Sigmoid colon (tissue), 7 donors: Measurements from ENCODE around the gene MOB3B. TPM values are rescaled to one million over a fixed set of nuclear protein-coding genes. Genes with fewer than 3 reads are reported as not detected.
"Not testable (repeated sequence)": the region's sequence is repeated elsewhere in the genome, so short reads cannot be mapped to it uniquely, and the experiment has no call there.

ENCODE experiments used
- DNase-seq: peaks from one replicate; pipeline ENCODE4 v3.0.0-alpha.2; 2019
- H3K27ac ChIP-seq, 4 donors: fragments of 200-600 bp; sonication (generic); one replicate each; pipeline ENCODE4 v1.5.1; 2016 to 2019; ENCODE audit warnings: mild to moderate bottlenecking in 1 of 4
- H3K27me3 ChIP-seq, 3 donors: fragments of 200-600 bp; sonication (generic); one replicate each; pipeline ENCODE4 v1.5.1; 2019; ENCODE audit warnings: mild to moderate bottlenecking in 1 of 3
- H3K36me3 ChIP-seq, 4 donors: fragments of 200-600 bp; sonication (generic); one replicate each; pipeline ENCODE4 v1.5.1; 2016 to 2019
- H3K4me1 ChIP-seq, 4 donors: fragments of 200-600 bp; sonication (generic); one replicate each; pipeline ENCODE4 v1.5.1; 2017 to 2019
- H3K4me3 ChIP-seq, 4 donors: fragments of 200-600 bp; sonication (generic); one replicate each; pipeline ENCODE4 v1.5.1; 2017 to 2019; ENCODE audit warnings: mild to moderate bottlenecking in 2 of 4, moderate library complexity in 1 of 4
- H3K9me3 ChIP-seq, 4 donors: fragments of 200-600 bp in 3 of 4; sonication (generic) in 3 of 4; one replicate each; pipeline versions ENCODE4 v1.5.1 to v1.6.1; 2013 to 2019
- EP300 ChIP-seq, 4 donors: sonication (generic); formaldehyde crosslinking; IDR thresholded peaks; one replicate each; pipeline ENCODE4 v1.6.1; 2017; ENCODE audit warnings: antibody characterized with exemption in 4 of 4
- POLR2A ChIP-seq, 2 donors: fragments of 450-650 bp; IDR thresholded peaks; one replicate each; pipeline ENCODE4 v1.6.1; 2016; ENCODE audit warnings: antibody characterized with exemption in 2 of 2, mild to moderate bottlenecking in 2 of 2, moderate library complexity in 2 of 2
- POLR2AphosphoS5 ChIP-seq, 4 donors: sonication (generic); formaldehyde crosslinking; IDR thresholded peaks; one replicate each; pipeline ENCODE4 v1.6.1; 2017; ENCODE audit warnings: antibody characterized with exemption in 4 of 4
- WGBS, 2 donors: extraction: QIAGEN DNeasy Blood & Tissue Kit; methylation state at CpG; one replicate each; pipeline ENCODE4 v1.1.7; 2013; 5-methylcytosine and 5-hydroxymethylcytosine counted together
- intact Hi-C: fragments of 100-400 bp; cut with DNase I; formaldehyde crosslinking; loops from one replicate; pipeline ENCODE4 v1.15.1; 2023
- polyA plus RNA-seq, 3 donors: library from polyadenylated mRNA; stranded (reverse); fragments of 200-250 nt; gene quantifications; one replicate each; pipeline ENCODE4 v1.2.3, GENCODE V29; 2013
- total RNA-seq, 4 donors: library from RNA; depleted of rRNA; stranded (reverse); fragments of >200 nt; gene quantifications; one replicate each; pipeline ENCODE4 v1.1.0, GENCODE V29; 2016
- TF ChIP-seq, protein P1 (sequence below), 4 experiments: fragments of 450-650 bp in 3 of 4; fragments of 200-600 bp in 1 of 4; IDR thresholded peaks; one replicate each; pipeline ENCODE4 v1.5.1; 2016 to 2019; ENCODE audit warnings: antibody characterized with exemption in 4 of 4, mild to moderate bottlenecking in 3 of 4, moderate library complexity in 2 of 4
- donor health status: healthy with polysubstance abuse.
- donor health status: Bipolar disorder and iron deficiency.
- donor health status: healthy.

MOB3B gene
- total and polyA plus RNA-seq, 7 donors: 6.9 to 23.4 (median 16.1) TPM

DNA sequence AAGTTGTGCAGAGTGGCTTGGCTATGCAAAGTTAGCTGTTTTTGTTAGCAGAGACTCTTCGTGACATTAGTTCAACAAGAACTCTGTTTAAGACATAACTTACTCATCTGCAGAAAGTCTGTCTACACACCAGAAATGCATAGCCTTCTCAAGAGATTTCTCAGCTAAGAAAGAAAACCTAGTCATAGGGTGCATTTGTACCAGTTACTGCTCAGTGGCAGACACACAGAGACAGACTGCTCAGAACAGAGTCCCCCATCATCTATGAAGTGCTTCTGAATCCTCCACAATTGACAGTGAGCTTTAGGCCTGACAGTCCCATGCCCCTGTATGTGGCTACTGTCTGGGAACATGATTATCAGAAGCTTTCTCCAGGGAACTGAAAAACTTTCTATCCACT is 61.6 kb downstream of the MOB3B start:
- Histone ChIP-seq H3K4me1 (peaks cover 0 to 54% (median 46%) of the 10 kb centered on the region in 4 donors), H3K9me3 (no peaks in the 10 kb centered on the region), H3K36me3 (no peaks in the 10 kb centered on the region), H3K27me3 (no peaks in the 10 kb centered on the region), H3K27ac (peak overlapping the region in 3 of 4 donors; percentile 72 to 76 (median 75)), H3K4me3 (no peak overlapping the region)
- WGBS, 2 donors: 81 to 87% methylated on average over 1 of the region's 1 CpG
- TF ChIP-seq POLR2AphosphoS5 (IDR thresholded peaks at IDR 0.05): no peak
- TF ChIP-seq EP300 (IDR thresholded peaks at IDR 0.05): no peak
- no peak for TF ChIP-seq POLR2A (IDR thresholded peaks at IDR 0.05)
- TF ChIP-seq, protein P1, sequence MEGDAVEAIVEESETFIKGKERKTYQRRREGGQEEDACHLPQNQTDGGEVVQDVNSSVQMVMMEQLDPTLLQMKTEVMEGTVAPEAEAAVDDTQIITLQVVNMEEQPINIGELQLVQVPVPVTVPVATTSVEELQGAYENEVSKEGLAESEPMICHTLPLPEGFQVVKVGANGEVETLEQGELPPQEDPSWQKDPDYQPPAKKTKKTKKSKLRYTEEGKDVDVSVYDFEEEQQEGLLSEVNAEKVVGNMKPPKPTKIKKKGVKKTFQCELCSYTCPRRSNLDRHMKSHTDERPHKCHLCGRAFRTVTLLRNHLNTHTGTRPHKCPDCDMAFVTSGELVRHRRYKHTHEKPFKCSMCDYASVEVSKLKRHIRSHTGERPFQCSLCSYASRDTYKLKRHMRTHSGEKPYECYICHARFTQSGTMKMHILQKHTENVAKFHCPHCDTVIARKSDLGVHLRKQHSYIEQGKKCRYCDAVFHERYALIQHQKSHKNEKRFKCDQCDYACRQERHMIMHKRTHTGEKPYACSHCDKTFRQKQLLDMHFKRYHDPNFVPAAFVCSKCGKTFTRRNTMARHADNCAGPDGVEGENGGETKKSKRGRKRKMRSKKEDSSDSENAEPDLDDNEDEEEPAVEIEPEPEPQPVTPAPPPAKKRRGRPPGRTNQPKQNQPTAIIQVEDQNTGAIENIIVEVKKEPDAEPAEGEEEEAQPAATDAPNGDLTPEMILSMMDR (IDR thresholded peaks at IDR 0.05): no peak
- intact Hi-C loops: no loop called here
- DNase-seq: no peak

DNA sequence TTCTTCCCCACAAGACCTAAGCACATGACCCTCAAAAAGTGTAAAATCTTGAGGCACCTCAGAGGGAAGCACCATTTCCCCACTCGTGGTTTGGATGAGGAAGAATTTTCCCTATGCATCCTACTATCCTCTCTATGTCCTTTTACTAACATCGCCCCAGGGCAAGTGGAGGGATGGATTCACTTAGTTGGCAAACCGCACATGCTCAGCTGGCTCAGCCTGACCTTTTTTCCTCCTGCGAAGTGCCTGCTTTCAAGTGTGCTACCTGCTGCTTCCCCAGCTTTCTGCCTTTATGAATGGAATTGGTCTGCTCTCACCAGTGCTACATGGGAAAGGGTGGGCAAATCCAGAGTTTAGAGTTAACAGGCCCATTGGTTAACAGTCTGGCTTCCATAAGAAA is 62.1 kb downstream of the MOB3B start:
- Histone ChIP-seq H3K4me3 (no peak overlapping the region), H3K9me3 (no peaks in the 10 kb centered on the region), H3K27me3 (no peaks in the 10 kb centered on the region), H3K36me3 (no peaks in the 10 kb centered on the region), H3K27ac (no peak overlapping the region), H3K4me1 (peaks cover 0 to 49% (median 41%) of the 10 kb centered on the region in 4 donors)
- no peak for TF ChIP-seq POLR2A (IDR thresholded peaks at IDR 0.05)
- TF ChIP-seq, protein P1 (IDR thresholded peaks at IDR 0.05): no peak
- TF ChIP-seq POLR2AphosphoS5 (IDR thresholded peaks at IDR 0.05): no peak
- no peak for DNase-seq
- whole genome bisulfite sequencing, 2 donors: 93 to 94% methylated on average over 4 of the region's 4 CpGs
- intact Hi-C loops: no loop called here

DNA sequence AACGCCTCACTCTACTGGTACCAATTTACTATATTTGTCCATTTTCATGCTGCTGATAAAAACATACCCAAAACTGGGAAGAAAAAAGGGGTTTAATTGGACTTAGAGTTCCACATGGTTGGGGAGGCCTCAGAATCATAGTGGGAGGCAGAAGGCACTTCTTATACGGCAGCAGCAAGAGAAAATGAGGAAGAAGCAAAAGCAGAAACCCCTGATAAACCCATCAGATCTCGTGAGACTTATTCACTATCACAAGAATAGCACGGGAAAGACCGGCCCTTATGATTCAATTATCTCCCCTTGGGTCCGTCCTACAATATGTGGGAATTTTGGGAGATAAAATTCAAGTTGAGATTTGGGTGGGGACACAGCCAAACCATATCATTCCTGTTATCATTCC is 63.1 kb downstream of the MOB3B start:
- H3K9me3 ChIP-seq, H3K27ac ChIP-seq, H3K27me3 ChIP-seq, H3K36me3 ChIP-seq, intact Hi-C loops, H3K4me3 ChIP-seq, DNase-seq: not testable (repeated sequence)
- WGBS, 2 donors: 84 to 87% methylated on average over 6 of the region's 6 CpGs
- peaks cover 0 to 39% (median 34%) of the 10 kb centered on the region in 4 donors for H3K4me1 ChIP-seq

DNA sequence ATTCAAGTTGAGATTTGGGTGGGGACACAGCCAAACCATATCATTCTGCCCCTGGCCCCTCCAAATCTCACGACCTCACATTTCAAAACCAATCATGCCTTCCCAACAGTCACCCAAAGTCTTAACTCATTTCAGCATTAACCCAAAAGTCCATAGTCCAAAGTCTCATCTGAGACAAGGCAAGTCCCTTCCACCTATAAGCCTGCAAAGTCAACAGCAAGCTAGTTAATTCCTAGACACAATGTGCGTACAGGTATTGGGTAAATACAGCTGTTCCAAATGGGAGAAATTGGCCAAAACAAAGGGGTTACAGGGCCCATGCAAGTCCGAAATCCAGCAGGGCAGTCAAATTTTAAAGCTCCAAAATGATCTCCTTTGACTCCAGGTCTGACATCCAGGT is 64.7 kb downstream of the MOB3B start:
- H3K27me3 ChIP-seq, H3K4me3 ChIP-seq, H3K36me3 ChIP-seq, H3K27ac ChIP-seq, DNase-seq, intact Hi-C loops, H3K9me3 ChIP-seq: not testable (repeated sequence)
- 17 to 73% methylated on average over 3 of the region's 3 CpGs for WGBS, 2 donors
- peaks cover 0 to 32% (median 26%) of the 10 kb centered on the region in 4 donors for H3K4me1 ChIP-seq

DNA sequence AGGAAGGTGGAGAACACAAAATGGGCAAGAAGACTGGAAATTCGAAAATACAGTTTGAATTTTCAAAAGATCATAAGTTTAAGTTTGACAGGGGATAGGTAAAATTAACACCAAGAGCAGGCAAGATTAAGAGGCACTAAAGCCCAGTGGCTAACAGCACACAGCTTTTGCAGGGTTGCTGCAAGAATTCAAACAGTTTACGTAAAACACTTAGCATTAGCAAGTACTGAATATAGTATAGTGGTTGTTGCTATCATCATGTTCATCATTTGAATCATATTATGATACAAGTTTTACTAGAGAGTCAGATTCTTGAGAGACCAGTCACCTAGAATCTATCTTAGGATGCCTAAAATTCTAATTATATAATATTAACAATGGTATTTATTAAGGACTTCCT is 66.8 kb downstream of the MOB3B start:
- Histone ChIP-seq H3K27ac (no peak overlapping the region), H3K36me3 (no peaks in the 10 kb centered on the region), H3K27me3 (no peaks in the 10 kb centered on the region), H3K4me3 (no peak overlapping the region), H3K9me3 (no peaks in the 10 kb centered on the region), H3K4me1 (peaks cover 0 to 22% (median 15%) of the 10 kb centered on the region in 4 donors)
- intact Hi-C loops: no loop called here
- WGBS, 2 donors: 57 to 75% methylated on average over 2 of the region's 2 CpGs
- no peak for DNase-seq
- TF ChIP-seq POLR2A (IDR thresholded peaks at IDR 0.05): no peak
- TF ChIP-seq, protein P1 (IDR thresholded peaks at IDR 0.05): no peak

DNA sequence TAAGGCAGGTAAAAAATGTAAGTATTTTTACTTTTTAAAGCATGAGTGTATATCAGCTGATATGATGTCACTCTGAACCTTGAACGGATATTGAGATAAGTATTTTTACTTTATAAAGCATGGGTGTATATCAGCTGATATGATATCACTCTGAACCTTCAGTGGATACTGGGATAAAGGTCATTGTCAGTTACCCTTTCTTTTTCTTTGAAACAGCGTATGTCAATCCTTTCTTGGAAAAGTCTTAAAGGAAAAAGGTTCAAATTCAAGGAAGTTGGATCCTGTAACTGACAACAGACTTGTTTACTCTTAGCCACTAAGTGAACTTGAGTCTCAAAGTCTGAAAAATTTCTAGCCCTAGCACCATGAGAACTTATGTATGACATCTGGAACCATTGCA is 67.2 kb downstream of the MOB3B start:
- DNase-seq: no peak
- 24 to 63% methylated on average over 2 of the region's 2 CpGs for WGBS, 2 donors
- no peak overlapping the region for H3K27ac ChIP-seq

More for the DNA sequence above, 67.2 kb downstream of the MOB3B start:
- Histone ChIP-seq H3K4me3 (no peak overlapping the region), H3K9me3 (no peaks in the 10 kb centered on the region), H3K27me3 (no peaks in the 10 kb centered on the region), H3K36me3 (no peaks in the 10 kb centered on the region), H3K4me1 (peaks cover 0 to 19% (median 15%) of the 10 kb centered on the region in 4 donors)
- no peak for TF ChIP-seq EP300 (IDR thresholded peaks at IDR 0.05)
- TF ChIP-seq POLR2AphosphoS5 (IDR thresholded peaks at IDR 0.05): no peak
- TF ChIP-seq, protein P1 (IDR thresholded peaks at IDR 0.05): no peak
- TF ChIP-seq POLR2A (IDR thresholded peaks at IDR 0.05): no peak
- intact Hi-C loops: no loop called here
